ENCODE measurements around the gene PLA2R1.

GRCh38 chr2:159897720-159898119, 164.7 kb downstream of the PLA2R1 start:
- TF ChIP-seq CTCF (IDR thresholded peaks at IDR 0.05; ENCODE audit: low read depth, low read length, poor library complexity, severe bottlenecking), result no peak
- no peak for TF ChIP-seq EZH2phosphoT487 (IDR thresholded peaks at IDR 0.05; ENCODE audit: borderline replicate concordance, low read length)
